GM20431 (cell line): ENCODE data around the gene CLEC2L.

ENCODE experiments used
- in situ Hi-C: fragments of 300-500 bp; cut with MseI, MboI; formaldehyde crosslinking; loops from one replicate; pipeline ENCODE4 v1.15.0; 2020; ENCODE audit warnings: low sequenced_read_pairs; ENCODE audit not compliant: unreplicated experiment

CLEC2L gene

DNA sequence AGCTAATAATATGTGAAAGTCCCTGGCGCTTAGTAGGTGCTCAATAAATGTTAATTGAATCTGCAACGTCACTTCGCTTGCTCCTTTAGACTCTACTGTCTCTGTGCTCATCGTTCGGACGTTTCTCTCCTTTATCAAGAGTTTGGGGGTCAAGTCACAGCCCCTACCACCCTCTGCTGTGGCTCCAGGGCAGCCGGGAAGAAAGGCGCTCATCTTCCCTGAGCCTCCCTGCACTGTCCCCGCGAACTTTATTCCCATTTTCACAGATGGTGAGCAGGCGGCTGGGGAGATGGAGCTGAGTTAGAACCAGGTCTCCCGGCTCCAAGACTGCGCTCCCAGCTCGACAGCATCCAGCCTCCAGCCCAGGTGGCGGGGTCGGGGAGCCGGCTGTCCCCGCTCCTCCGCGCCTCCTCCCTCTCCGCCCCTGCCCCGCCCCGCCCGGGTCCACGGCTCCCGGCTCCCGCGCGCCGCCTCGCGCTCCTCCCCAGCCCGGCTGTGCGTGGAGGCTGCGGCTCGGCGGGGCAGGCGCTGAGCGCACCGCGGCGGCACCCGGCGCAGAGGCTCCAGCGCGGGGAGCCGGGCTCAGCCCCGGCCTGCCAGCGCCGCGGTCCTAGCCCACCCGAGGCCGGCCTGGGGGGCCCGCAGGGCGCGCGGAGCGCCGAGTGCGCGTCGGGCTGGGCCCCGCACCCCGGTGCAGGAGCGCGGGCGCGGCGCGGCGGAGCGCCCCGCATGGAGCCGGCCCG is at the start of gene CLEC2L:
Gene CLEC2L, plus strand, starts transcription at position 487 of the 743 bp plus-strand sequence. Its CDS starts 243 bp downstream, at position 730.
- in situ Hi-C loops = no loop called here

DNA sequence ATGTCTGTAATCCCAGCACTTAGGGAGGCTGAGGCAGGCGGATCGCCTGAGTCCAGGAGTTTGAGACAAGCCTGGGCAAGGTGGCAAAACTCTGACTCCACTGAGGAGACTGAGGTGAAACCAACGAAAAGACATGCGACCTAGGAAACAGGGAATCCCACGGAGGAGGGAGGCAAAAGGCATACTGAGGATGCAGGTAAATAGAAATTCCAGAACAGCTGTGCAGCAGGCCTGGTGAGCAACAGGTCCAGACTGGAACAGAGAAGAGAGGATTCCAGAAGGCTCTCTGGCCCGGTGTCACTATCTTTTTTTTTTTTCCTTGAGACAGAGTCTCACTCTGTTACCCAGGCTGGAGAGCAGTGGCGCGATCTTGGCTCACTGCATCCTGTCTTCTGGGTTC is 47.3 kb upstream of the CLEC2L start:
- in situ Hi-C loops = no loop called here

DNA sequence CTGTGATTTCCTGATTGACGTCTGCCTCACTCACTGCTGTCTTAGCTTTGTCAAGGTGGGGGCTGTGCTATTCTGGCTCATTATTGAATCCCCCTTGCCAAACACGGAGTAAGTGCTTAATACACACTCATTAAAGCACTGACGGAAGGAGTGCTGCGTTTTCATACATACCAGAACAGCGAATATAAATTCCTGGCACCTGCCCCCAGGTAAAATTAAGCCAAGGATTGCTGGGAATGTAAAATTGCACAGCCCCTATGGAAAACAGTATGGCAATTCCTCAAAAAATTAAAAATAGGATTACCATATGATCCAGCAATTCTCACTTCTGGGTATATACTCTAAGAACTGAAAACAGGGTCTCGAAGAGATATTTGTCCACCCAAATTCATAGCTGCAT is 46.6 kb upstream of the CLEC2L start:
- in situ Hi-C loops = no loop called here

DNA sequence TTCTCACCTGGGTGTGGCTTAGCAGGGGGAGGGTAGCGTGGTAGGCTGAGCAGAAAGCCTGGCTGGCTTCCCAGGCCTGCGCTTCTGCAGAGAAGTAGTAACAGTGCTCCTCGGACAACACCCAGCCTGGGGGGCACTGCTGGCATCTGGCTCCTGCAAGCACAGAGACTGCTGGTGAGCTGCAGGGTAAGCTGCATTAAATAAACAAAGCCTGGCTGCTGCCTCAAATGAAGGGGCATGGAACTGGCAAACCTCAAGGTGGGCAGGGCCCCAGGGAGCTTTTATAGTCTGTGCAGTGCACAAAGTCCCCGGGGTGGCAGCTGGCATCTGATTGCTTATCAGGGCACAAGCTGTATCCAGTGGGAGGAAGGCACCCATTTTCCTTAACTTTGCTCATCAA is 43.9 kb upstream of the CLEC2L start:
- in situ Hi-C loops = no loop called here

DNA sequence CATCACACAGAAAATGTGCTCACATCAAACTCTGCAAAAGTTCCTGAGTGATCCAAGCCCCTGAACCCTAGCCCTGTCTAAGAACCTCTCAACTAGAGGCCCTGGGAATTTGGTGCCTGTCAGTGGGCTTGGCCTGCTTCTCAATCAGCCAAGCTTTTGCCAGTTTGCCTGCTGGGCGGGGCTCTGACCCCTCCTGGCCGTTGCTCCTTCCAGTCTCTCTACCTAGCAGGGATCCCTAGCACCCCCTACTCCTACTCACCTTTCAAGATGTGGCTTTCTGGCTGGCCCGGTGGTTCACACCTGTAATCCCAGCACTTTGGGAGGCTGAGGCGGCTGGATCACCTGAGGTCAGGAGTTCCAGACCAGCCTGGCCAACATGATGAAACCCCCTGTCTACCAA is 42.1 kb upstream of the CLEC2L start:
- in situ Hi-C loops = no loop called here

DNA sequence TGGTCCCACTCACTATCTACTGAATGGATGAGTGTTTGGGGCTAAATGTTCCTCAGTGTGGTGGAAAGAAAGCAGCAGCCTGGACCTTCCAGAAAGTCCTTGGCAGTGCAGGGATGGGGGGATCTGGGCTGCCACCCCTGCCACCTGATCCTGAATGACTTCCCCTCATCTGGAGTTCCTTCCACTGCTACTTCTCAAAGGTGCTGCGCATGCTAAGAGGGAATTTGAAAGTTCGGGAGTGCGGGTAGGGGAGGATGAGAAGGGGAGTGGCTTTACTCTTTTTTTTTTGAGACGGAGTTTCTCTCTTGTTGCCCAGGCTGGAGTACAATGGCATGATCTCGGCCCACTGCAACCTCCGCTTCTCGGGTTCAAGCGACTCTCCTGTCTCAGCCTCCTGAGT is 41.4 kb upstream of the CLEC2L start:
- in situ Hi-C loops = no loop called here

DNA sequence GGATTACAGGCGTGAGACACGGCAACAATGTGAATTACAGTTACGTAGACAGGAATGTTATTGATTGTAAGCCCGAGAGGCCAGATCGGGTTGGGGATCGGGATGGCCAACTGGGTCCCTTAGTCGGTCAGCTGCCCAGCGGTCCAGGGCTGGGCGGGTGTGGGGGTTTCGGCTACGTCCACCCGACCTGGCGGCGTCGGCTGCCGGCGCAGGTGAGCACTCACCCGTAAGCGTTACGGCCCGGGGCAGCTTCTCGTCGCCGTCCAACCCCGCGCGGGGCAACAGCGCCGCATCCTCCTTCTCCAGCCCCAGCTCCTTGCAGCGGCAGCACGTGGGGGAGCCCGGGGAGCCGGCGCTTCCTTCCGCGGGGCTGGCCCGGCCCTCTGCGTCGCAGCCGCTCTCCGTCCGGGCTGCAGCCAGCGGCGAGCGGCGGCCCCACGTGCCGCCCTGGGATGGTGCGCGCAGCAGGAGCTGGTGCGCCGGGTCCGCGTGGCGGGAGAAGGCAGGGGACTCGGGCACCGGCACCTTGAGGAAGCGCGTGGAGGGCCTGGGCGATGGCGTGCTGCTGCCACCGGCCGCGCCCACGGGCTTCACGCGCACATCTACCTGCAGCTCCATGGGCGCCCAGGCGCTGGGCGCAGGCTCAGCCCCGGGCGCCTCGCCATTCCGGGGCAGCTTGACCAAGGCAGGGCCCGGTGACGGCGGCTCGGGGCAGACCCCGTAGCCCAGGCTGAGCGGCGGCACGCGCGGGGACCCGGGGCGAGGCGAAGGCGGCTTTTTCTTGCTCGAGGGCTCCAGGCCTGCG is 40.6 kb upstream of the CLEC2L start:
- in situ Hi-C loops = no loop called here

DNA sequence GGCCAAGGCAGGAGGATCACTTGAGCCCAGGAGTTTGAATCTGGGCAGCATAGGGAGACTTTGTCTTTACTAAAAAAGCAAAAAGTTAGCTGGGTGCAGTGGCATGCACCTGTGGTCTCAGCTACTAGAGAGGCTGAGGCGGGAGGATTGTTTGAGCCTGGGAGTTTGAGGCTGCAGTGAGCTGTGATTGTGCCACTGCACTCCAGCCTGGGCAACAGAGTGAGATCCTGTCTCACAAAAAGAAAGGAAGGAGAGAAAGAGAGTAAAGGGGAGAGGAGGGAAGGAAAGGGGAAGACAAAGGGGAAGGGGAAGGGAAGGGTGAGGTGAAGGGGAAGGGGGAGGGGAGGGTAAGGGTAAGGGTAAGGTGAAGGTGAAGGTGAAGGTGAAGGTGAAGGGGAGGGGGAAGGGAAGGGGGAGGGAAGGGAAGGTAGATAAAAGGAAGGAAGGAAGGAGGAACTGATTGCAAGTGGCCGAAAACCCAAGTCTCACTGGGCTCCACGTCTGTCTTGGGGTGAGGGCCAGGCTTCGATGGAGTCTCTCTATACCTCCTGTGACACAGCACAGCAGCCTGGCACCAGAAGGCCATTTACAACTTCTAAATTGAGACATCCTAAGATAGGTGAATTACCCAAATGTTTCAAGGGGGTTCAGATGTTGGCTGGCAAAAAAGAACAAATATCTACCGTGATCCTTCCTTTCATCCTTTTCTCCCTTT is 36.0 kb upstream of the CLEC2L start:
- in situ Hi-C loops = no loop called here

DNA sequence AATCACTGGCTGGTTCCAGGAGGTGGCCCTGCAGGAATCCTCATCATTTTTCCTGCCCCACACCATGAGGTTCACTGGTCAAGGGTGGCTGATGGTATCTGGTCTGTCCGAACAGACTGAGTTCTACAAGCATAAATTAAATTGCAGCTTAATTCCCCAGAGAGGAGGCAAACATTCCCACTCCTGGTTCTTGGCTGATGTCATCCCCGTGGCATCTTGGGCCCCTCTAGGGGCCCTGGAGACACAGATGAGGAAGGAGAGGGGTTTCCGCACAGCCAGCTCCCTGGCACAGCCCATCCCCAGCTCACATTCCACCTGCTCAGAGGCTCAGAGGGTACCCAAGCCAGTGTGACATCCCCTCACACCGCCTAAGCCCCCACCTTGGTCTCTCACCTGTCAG is 34.7 kb upstream of the CLEC2L start:
- in situ Hi-C loops = no loop called here

DNA sequence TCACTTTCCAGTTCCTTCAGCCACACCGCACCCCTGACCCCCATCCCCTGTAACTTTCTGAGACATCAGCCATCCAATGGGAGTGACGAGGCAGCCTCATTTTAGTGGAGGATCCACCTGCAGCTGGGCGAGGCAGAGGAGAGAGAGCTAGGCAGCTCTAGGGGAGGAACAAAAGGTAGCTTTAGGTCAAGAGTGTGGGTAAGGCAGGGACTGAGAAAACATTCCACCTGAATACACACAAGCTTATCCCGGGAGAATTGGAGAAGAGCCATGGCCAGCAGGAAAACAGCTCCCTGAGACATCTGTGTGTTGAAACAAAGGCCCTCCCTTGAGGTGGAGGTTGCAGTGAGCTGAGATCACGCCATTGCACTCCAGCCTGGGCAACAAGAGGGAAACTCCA is 33.4 kb upstream of the CLEC2L start:
- in situ Hi-C loops = no loop called here

DNA sequence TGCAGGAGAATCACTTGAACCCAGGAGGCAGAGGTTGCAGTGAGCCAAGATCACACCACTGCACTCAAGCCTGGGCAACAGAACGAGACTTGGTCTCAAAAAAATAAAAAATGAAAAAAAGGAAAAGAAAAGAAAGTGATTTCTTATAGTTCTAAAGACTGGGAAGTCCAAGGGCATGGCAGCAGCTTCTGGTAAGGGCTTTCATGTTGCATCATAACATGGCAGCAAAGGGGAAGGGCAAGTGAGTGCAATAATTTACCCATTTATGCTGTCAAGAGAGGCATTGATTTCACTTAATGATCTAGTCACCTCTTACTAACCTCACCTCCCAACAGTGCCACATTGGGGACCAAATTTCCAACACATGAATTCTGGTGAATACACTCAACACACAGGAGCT is 31.2 kb upstream of the CLEC2L start:
- in situ Hi-C loops = no loop called here

DNA sequence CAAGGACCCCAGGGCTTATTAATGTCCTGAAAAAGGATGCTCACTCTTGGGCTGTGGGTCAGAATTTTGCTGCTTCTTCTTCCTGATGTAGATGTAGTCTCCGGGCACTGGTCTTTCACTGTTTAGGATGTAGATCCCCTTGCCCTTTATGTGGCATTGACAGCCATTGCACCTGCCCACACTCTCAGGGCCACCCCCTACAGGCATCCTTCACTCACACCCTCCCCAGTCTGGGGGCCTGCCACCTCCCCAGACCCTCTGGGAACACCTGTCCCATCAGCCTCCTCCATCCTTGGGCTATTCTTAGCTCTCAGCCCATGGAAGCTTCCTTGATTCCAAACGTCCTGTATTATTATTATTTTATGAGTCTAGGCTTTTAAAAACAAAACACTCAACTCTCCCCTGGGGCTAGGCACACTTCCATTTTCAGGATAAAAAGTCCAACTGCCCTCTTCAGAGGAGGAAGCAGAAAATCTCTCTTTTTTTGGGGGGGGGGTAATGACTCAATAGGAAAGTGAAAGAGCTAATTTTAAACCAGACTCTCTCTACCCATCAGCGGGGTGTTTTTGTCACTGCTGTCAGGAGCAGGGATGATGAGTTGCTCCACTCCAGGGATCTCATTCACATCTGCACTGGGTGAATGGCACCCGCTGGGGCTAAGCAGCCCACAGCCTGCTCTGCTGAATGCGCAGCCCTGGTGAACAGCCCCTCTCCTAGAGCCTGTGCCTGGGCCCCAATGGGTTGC is 28.5 kb upstream of the CLEC2L start:
- in situ Hi-C loops = no loop called here

DNA sequence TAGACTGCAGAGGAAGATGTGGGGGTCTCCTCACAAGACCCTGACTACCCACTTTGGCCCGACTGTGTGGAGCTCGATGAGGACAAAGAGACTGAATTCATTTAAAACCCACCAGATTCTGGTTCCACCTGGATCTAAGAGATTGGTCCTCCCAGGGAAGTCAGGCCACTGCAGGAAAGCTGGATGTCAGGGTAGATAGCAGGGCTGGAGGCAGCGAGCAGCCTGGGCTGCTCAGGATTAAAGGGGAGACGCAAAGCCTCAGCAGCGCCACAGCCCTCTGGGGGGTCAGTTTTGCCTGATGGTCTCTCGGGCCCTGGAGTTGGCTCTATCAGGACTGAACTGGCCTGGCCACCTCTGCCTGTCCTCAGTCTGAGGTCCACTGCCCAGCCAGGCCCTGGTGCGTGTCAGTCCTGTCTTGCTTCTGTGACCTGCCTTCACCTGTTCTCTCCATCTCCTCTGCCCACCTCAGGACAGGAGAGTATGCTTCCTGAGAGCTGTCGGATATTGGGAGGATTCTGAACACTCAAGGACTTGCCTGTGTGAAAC is 27.8 kb upstream of the CLEC2L start:
- in situ Hi-C loops = no loop called here

DNA sequence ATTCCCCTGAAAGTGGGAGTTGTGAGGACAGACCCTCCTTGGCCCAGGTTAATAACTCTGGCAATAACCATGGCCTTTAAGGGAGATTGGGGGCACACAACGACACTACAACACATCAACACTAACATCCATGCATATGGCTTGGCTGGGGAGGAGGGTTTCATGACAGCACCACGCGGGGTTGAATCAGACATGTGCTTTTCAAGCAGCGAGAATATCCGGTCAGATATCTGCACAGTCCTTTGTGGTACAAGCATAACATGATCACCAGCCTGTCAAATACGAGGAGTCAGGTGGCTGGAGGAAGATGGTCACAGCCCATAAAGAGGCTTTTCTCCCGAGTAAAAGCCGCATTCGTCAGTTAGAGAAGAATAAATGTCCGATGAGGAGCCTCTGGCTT is 27.0 kb upstream of the CLEC2L start:
- in situ Hi-C loops = no loop called here

DNA sequence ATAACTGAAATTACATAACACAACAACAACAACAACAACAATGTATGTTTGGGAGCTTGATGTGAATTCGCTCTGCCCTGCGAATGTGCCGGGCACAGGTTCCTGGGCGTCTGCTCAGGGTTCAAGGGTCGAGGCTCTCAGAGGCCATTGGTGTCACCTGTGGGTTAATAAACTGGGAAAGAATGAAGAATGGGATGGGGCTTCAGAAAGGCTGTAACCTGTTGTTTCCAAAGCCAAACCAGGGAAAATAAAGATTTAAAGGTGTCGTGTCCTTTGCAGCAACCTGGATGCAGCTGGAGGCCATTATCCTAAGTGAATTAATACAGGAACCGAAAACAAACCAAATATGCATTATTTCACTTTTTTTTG is 22.7 kb upstream of the CLEC2L start:
- in situ Hi-C loops = no loop called here

DNA sequence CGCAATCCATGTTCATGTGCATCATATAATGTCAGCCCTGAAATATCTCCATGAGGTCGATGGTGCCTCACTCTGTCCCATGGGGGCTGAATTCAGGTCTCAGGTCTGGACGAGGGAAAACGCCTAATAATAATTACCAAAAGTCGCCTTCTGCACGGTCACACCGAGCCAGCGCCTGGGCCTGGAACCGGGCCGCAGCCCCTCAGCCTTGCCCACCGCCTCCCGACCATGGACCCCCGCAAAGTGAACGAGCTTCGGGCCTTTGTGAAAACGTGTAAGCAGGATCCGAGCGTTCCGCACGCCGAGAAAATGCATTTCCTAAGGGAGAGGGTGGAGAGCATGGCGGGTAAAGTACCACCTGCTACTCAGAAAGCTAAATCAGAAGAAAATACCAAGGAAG is 21.3 kb upstream of the CLEC2L start:
- in situ Hi-C loops = no loop called here

DNA sequence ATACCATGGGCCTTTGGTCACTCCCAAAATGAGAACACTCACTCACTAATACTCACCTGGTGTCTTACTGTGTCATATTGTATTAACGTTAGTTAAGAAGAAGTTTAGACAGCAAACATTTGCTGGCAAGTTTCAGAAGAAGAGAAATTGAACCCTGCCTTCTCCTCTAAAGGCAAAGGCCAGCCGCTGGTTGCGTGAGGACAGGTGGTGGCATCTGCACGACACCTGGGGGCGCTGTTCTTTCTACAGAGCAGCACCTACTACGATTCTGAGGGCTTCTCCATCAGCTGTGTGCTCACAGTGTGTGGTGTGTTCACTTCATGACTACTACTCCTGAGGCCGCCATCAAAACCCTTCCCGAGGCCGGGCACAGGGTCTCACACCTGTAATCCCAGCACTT is 17.9 kb upstream of the CLEC2L start:
- in situ Hi-C loops = no loop called here

DNA sequence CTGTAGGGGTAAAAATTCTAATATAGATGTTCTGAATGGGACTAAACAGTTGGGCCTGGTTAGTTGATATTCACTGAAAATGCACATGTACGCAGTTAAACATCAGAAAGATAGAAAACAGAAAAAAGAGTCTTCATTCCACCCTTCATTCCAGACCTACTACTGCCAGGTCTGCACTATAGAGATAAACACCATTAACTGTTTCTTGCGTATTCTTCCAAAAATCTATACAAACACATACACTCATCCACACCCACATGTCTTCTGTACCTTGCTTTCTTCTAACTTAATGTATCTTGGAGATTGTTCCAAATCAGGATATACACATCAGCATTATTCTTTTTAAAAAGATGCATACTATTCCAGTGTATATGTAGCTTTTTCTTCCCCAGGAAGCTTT is 13.9 kb upstream of the CLEC2L start:
- in situ Hi-C loops = no loop called here

DNA sequence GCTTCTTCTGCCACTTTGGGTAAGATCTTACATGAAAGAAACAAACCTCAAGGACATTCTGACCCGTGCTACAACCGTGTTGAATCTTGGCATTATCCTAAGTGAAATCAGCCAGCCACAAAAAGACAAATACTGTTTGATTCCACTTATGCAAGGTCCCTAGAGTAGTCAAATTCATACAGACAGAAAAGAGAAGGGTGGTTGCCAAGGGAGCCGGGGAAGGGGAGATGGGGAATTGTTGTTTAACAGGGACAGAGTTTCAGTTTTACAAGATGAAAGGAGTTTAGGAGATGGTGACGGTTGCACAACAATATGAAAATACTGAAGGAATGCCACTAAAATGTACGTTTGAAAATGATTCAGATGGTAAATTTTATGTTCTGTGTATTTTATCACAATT is 12.2 kb upstream of the CLEC2L start:
- in situ Hi-C loops = no loop called here

DNA sequence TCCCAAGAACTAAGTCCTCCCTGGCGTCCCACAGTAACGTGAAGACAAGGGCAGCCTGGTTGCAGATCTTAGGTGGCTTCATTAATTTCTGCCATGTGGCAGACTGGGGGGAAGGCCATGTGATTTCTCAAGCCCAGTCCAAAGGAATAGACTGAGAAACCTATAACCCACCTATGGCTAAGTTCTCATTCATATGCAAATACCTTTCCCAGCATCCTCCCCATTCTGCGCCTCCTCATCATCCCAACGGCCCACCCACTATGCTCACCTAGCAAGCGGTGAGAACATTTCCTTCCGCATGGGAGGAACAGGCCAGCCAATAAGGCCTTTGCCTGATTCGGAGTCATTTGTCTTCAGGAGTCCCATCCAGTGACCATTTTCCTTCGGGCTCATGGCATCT is 8.2 kb upstream of the CLEC2L start:
- in situ Hi-C loops = no loop called here
